RCC 7860 (cell line): ENCODE data around the gene MAP1LC3B.
"Not testable (repeated sequence)": the region's sequence is repeated elsewhere in the genome, so short reads cannot be mapped to it uniquely, and the experiment has no call there.

Source experiments
- DNase-seq: peaks from one replicate; pipeline ENCODE4 v3.0.0-alpha.2; 2015; ENCODE audit warnings: low spot score
- FAIRE-seq: peaks from 2 replicates; lab custom pipeline; 2012; peaks lifted over from hg19 to GRCh38; lab: Jason Lieb, UNC

Gene MAP1LC3B

GRCh38 chr16:87380403-87380802, 11.7 kb upstream of the MAP1LC3B start:
- FAIRE-seq (no peak), DNase-seq (no peak)

- no peak for DNase-seq
- no peak for FAIRE-seq
Measured at GRCh38 chr16:87380881-87381280, 11.3 kb upstream of the MAP1LC3B start.

GRCh38 chr16:87382023-87382785, 9.9 kb upstream of the MAP1LC3B start:
- FAIRE-seq (no peak), DNase-seq (no peak)

GRCh38 chr16:87383505-87384161, 8.5 kb upstream of the MAP1LC3B start, which contains the start of gene FBXO31:
Gene FBXO31 (minus strand): TSS chr16:87383776. CDS start chr16:87383744, 32 bp downstream.
- peak; percentile 94 for DNase-seq
- FAIRE-seq: no peak

- FAIRE-seq: no peak
- DNase-seq: no peak
Measured at GRCh38 chr16:87384162-87384874, 7.8 kb upstream of the MAP1LC3B start.

- not testable (repeated sequence) for DNase-seq, FAIRE-seq
Measured at GRCh38 chr16:87384875-87385167, 7.3 kb upstream of the MAP1LC3B start.

- peak; percentile 99 for DNase-seq
Measured at GRCh38 chr16:87387942-87388817, 4.0 kb upstream of the MAP1LC3B start.

GRCh38 chr16:87388818-87389134, 3.4 kb upstream of the MAP1LC3B start:
- FAIRE-seq (no peak), DNase-seq (no peak)

More at GRCh38 chr16:87387942-87388817, 4.0 kb upstream of the MAP1LC3B start:
- FAIRE-seq: peak; percentile 93

- DNase-seq (no peak), FAIRE-seq (no peak)
Measured at GRCh38 chr16:87389245-87389644, 2.9 kb upstream of the MAP1LC3B start.

GRCh38 chr16:87389914-87390313, 2.2 kb upstream of the MAP1LC3B start:
- not testable (repeated sequence) for FAIRE-seq, DNase-seq

GRCh38 chr16:87390641-87391323, 1.4 kb upstream of the MAP1LC3B start:
- no peak for DNase-seq
- no peak for FAIRE-seq

GRCh38 chr16:87391324-87391949, 699 bp upstream of the MAP1LC3B start:
- FAIRE-seq (no peak), DNase-seq (no peak)

- DNase-seq (no peak), FAIRE-seq (no peak)
Measured at GRCh38 chr16:87392821-87393679, 914 bp downstream of the MAP1LC3B start.

- FAIRE-seq (no peak), DNase-seq (no peak)
Measured at GRCh38 chr16:87393680-87394055, 1.5 kb downstream of the MAP1LC3B start.

- no peak for FAIRE-seq
- no peak for DNase-seq
Measured at GRCh38 chr16:87395181-87395842, 3.2 kb downstream of the MAP1LC3B start.

GRCh38 chr16:87404764-87405625, 12.9 kb downstream of the MAP1LC3B start:
- no peak for FAIRE-seq
- DNase-seq: no peak

- DNase-seq (no peak), FAIRE-seq (no peak)
Measured at GRCh38 chr16:87406495-87407088, 14.5 kb downstream of the MAP1LC3B start.
